Measurements from ENCODE around the gene TSHZ2.

The TSHZ2 gene

GRCh38 chr20:53042521-53042920 is 70.4 kb downstream of the TSHZ2 start:
- no peaks in the 10 kb centered on the region for H3K27me3 ChIP-seq (ENCODE audit: control insufficient read depth, insufficient read depth, low read length)
- no peaks in the 10 kb centered on the region for H3K9me3 ChIP-seq (ENCODE audit: control insufficient read depth, insufficient read depth, low read length)
- no peak overlapping the region for H3K4me3 ChIP-seq (ENCODE audit: low read length)
- no CpG with 5 or more reads among the region's 3 CpGs for WGBS (ENCODE audit: insufficient coverage, insufficient read length)
- no peaks in the 10 kb centered on the region for H3K36me3 ChIP-seq (ENCODE audit: control insufficient read depth, insufficient read depth, low read length)
- H3K4me1 ChIP-seq (ENCODE audit: control insufficient read depth, insufficient read depth, low read length) = no peaks in the 10 kb centered on the region
- H3K27ac ChIP-seq (ENCODE audit: low read length) = no peak overlapping the region
- no peak for DNase-seq (ENCODE audit: low read depth, low spot score)

GRCh38 chr20:53044296-53044695 is 72.1 kb downstream of the TSHZ2 start:
- no peak overlapping the region for H3K4me3 ChIP-seq (ENCODE audit: low read length)
- no peaks in the 10 kb centered on the region for H3K27me3 ChIP-seq (ENCODE audit: control insufficient read depth, insufficient read depth, low read length)
- DNase-seq (ENCODE audit: low read depth, low spot score) = no peak
- H3K4me1 ChIP-seq (ENCODE audit: control insufficient read depth, insufficient read depth, low read length) = no peaks in the 10 kb centered on the region
- no peaks in the 10 kb centered on the region for H3K9me3 ChIP-seq (ENCODE audit: control insufficient read depth, insufficient read depth, low read length)
- WGBS (ENCODE audit: insufficient coverage, insufficient read length) = no CpG with 5 or more reads among the region's 5 CpGs
- H3K36me3 ChIP-seq (ENCODE audit: control insufficient read depth, insufficient read depth, low read length) = no peaks in the 10 kb centered on the region
- H3K27ac ChIP-seq (ENCODE audit: low read length) = no peak overlapping the region

GRCh38 chr20:53045941-53046340 is 73.8 kb downstream of the TSHZ2 start:
- H3K9me3 ChIP-seq (ENCODE audit: control insufficient read depth, insufficient read depth, low read length) = no peaks in the 10 kb centered on the region
- no peaks in the 10 kb centered on the region for H3K36me3 ChIP-seq (ENCODE audit: control insufficient read depth, insufficient read depth, low read length)
- H3K4me1 ChIP-seq (ENCODE audit: control insufficient read depth, insufficient read depth, low read length) = no peaks in the 10 kb centered on the region
- no CpG with 5 or more reads among the region's 7 CpGs for WGBS (ENCODE audit: insufficient coverage, insufficient read length)
- H3K27me3 ChIP-seq (ENCODE audit: control insufficient read depth, insufficient read depth, low read length) = no peaks in the 10 kb centered on the region
- no peak overlapping the region for H3K27ac ChIP-seq (ENCODE audit: low read length)
- no peak overlapping the region for H3K4me3 ChIP-seq (ENCODE audit: low read length)
- no peak for DNase-seq (ENCODE audit: low read depth, low spot score)

- H3K27ac ChIP-seq (ENCODE audit: low read length) = no peak overlapping the region
- H3K4me3 ChIP-seq (ENCODE audit: low read length) = no peak overlapping the region
- no CpG with 5 or more reads among the region's 2 CpGs for WGBS (ENCODE audit: insufficient coverage, insufficient read length)
- H3K4me1 ChIP-seq (ENCODE audit: control insufficient read depth, insufficient read depth, low read length) = no peaks in the 10 kb centered on the region
- H3K27me3 ChIP-seq (ENCODE audit: control insufficient read depth, insufficient read depth, low read length) = no peaks in the 10 kb centered on the region
- DNase-seq (ENCODE audit: low read depth, low spot score) = no peak
- no peaks in the 10 kb centered on the region for H3K36me3 ChIP-seq (ENCODE audit: control insufficient read depth, insufficient read depth, low read length)
- H3K9me3 ChIP-seq (ENCODE audit: control insufficient read depth, insufficient read depth, low read length) = no peaks in the 10 kb centered on the region
These were observed 75.0 kb downstream of the TSHZ2 start for GRCh38 chr20:53047203-53047602.

- Histone ChIP-seq H3K36me3 (ENCODE audit: control insufficient read depth, insufficient read depth, low read length) (no peaks in the 10 kb centered on the region), H3K4me3 (ENCODE audit: low read length) (no peak overlapping the region), H3K4me1 (ENCODE audit: control insufficient read depth, insufficient read depth, low read length) (no peaks in the 10 kb centered on the region), H3K27me3 (ENCODE audit: control insufficient read depth, insufficient read depth, low read length) (no peaks in the 10 kb centered on the region), H3K9me3 (ENCODE audit: control insufficient read depth, insufficient read depth, low read length) (no peaks in the 10 kb centered on the region), H3K27ac (ENCODE audit: low read length) (no peak overlapping the region)
- WGBS (ENCODE audit: insufficient coverage, insufficient read length) = no CpG with 5 or more reads among the region's 7 CpGs
- no peak for DNase-seq (ENCODE audit: low read depth, low spot score)
These were observed 76.2 kb downstream of the TSHZ2 start for GRCh38 chr20:53048387-53048786.

- no peaks in the 10 kb centered on the region for H3K4me1 ChIP-seq (ENCODE audit: control insufficient read depth, insufficient read depth, low read length)
- H3K27ac ChIP-seq (ENCODE audit: low read length) = no peak overlapping the region
- H3K27me3 ChIP-seq (ENCODE audit: control insufficient read depth, insufficient read depth, low read length) = no peaks in the 10 kb centered on the region
- DNase-seq (ENCODE audit: low read depth, low spot score) = no peak
- H3K4me3 ChIP-seq (ENCODE audit: low read length) = no peak overlapping the region
- no peaks in the 10 kb centered on the region for H3K9me3 ChIP-seq (ENCODE audit: control insufficient read depth, insufficient read depth, low read length)
- H3K36me3 ChIP-seq (ENCODE audit: control insufficient read depth, insufficient read depth, low read length) = no peaks in the 10 kb centered on the region
- WGBS (ENCODE audit: insufficient coverage, insufficient read length) = 100% methylated on average over 1 of the region's 6 CpGs
These were observed 78.2 kb downstream of the TSHZ2 start for GRCh38 chr20:53050338-53050737.

GRCh38 chr20:53052380-53052779 is 80.2 kb downstream of the TSHZ2 start:
- no CpG with 5 or more reads among the region's 5 CpGs for WGBS (ENCODE audit: insufficient coverage, insufficient read length)
- H3K36me3 ChIP-seq (ENCODE audit: control insufficient read depth, insufficient read depth, low read length) = no peaks in the 10 kb centered on the region
- no peaks in the 10 kb centered on the region for H3K27me3 ChIP-seq (ENCODE audit: control insufficient read depth, insufficient read depth, low read length)
- no peaks in the 10 kb centered on the region for H3K9me3 ChIP-seq (ENCODE audit: control insufficient read depth, insufficient read depth, low read length)
- H3K4me1 ChIP-seq (ENCODE audit: control insufficient read depth, insufficient read depth, low read length) = no peaks in the 10 kb centered on the region
- no peak for DNase-seq (ENCODE audit: low read depth, low spot score)
- H3K4me3 ChIP-seq (ENCODE audit: low read length) = no peak overlapping the region
- no peak overlapping the region for H3K27ac ChIP-seq (ENCODE audit: low read length)

GRCh38 chr20:53053595-53053994 is 81.4 kb downstream of the TSHZ2 start:
- DNase-seq (ENCODE audit: low read depth, low spot score) = no peak
- no peaks in the 10 kb centered on the region for H3K36me3 ChIP-seq (ENCODE audit: control insufficient read depth, insufficient read depth, low read length)
- no peak overlapping the region for H3K4me3 ChIP-seq (ENCODE audit: low read length)
- H3K4me1 ChIP-seq (ENCODE audit: control insufficient read depth, insufficient read depth, low read length) = no peaks in the 10 kb centered on the region
- no CpG with 5 or more reads among the region's 5 CpGs for WGBS (ENCODE audit: insufficient coverage, insufficient read length)
- H3K9me3 ChIP-seq (ENCODE audit: control insufficient read depth, insufficient read depth, low read length) = no peaks in the 10 kb centered on the region
- no peaks in the 10 kb centered on the region for H3K27me3 ChIP-seq (ENCODE audit: control insufficient read depth, insufficient read depth, low read length)
- no peak overlapping the region for H3K27ac ChIP-seq (ENCODE audit: low read length)

- no peaks in the 10 kb centered on the region for H3K9me3 ChIP-seq (ENCODE audit: control insufficient read depth, insufficient read depth, low read length)
- no peaks in the 10 kb centered on the region for H3K27me3 ChIP-seq (ENCODE audit: control insufficient read depth, insufficient read depth, low read length)
- WGBS (ENCODE audit: insufficient coverage, insufficient read length) = no CpG with 5 or more reads among the region's 1 CpG
- DNase-seq (ENCODE audit: low read depth, low spot score) = no peak
- no peak overlapping the region for H3K27ac ChIP-seq (ENCODE audit: low read length)
- H3K4me3 ChIP-seq (ENCODE audit: low read length) = no peak overlapping the region
- no peaks in the 10 kb centered on the region for H3K36me3 ChIP-seq (ENCODE audit: control insufficient read depth, insufficient read depth, low read length)
- no peaks in the 10 kb centered on the region for H3K4me1 ChIP-seq (ENCODE audit: control insufficient read depth, insufficient read depth, low read length)
These were observed 83.4 kb downstream of the TSHZ2 start for GRCh38 chr20:53055367-53056067.

GRCh38 chr20:53057579-53057978 is 85.4 kb downstream of the TSHZ2 start:
- H3K27ac ChIP-seq (ENCODE audit: low read length) = no peak overlapping the region
- no peak for DNase-seq (ENCODE audit: low read depth, low spot score)
- WGBS (ENCODE audit: insufficient coverage, insufficient read length) = no CpG with 5 or more reads among the region's 4 CpGs
- H3K9me3 ChIP-seq (ENCODE audit: control insufficient read depth, insufficient read depth, low read length) = no peaks in the 10 kb centered on the region
- no peaks in the 10 kb centered on the region for H3K4me1 ChIP-seq (ENCODE audit: control insufficient read depth, insufficient read depth, low read length)
- H3K27me3 ChIP-seq (ENCODE audit: control insufficient read depth, insufficient read depth, low read length) = no peaks in the 10 kb centered on the region
- H3K36me3 ChIP-seq (ENCODE audit: control insufficient read depth, insufficient read depth, low read length) = no peaks in the 10 kb centered on the region
- H3K4me3 ChIP-seq (ENCODE audit: low read length) = no peak overlapping the region

- Histone ChIP-seq H3K4me1 (ENCODE audit: control insufficient read depth, insufficient read depth, low read length) (no peaks in the 10 kb centered on the region), H3K27ac (ENCODE audit: low read length) (no peak overlapping the region), H3K36me3 (ENCODE audit: control insufficient read depth, insufficient read depth, low read length) (no peaks in the 10 kb centered on the region), H3K9me3 (ENCODE audit: control insufficient read depth, insufficient read depth, low read length) (no peaks in the 10 kb centered on the region), H3K27me3 (ENCODE audit: control insufficient read depth, insufficient read depth, low read length) (no peaks in the 10 kb centered on the region), H3K4me3 (ENCODE audit: low read length) (no peak overlapping the region)
- DNase-seq (ENCODE audit: low read depth, low spot score) = no peak
- no CpG with 5 or more reads among the region's 5 CpGs for WGBS (ENCODE audit: insufficient coverage, insufficient read length)
These were observed 87.7 kb downstream of the TSHZ2 start for GRCh38 chr20:53059848-53060247.
